Nephron progenitor cell (in vitro differentiated cells): ENCODE measurements around the gene ACSL1.
"Not testable (repeated sequence)": the region's sequence is repeated elsewhere in the genome, so short reads cannot be mapped to it uniquely, and the experiment has no call there.

ENCODE experiments used
- DNase-seq: peaks from one replicate; pipeline ENCODE4 v3.0.0; 2021
- H3K27ac Mint-ChIP-seq: 2 replicates; pipeline ENCODE4 v1.8.0; 2021; ENCODE audit warnings: mild to moderate bottlenecking, moderate library complexity, mixed read lengths
- H3K27me3 Mint-ChIP-seq: 2 replicates; pipeline ENCODE4 v1.8.0; 2021; ENCODE audit warnings: mild to moderate bottlenecking, low read depth, mixed read lengths; ENCODE audit not compliant: poor library complexity
- H3K36me3 Mint-ChIP-seq: 2 replicates; pipeline ENCODE4 v1.8.0; 2021; ENCODE audit warnings: low read depth, mixed read lengths
- H3K4me1 Mint-ChIP-seq: 2 replicates; pipeline ENCODE4 v1.8.0; 2021; ENCODE audit warnings: mixed read lengths
- H3K4me3 Mint-ChIP-seq: 2 replicates; pipeline ENCODE4 v1.8.0; 2021; ENCODE audit warnings: mild to moderate bottlenecking, moderate library complexity, mixed read lengths
- H3K9me3 Mint-ChIP-seq: 2 replicates; pipeline ENCODE4 v1.8.0; 2021; ENCODE audit warnings: mild to moderate bottlenecking, moderate library complexity, mixed read lengths
- CTCF ChIP-seq: fragments of 200-600 bp; sonication (generic); IDR thresholded peaks from 2 replicates; pipeline ENCODE4 v1.5.0; 2021; ENCODE audit warnings: antibody characterized with exemption

The ACSL1 gene

GRCh38 chr4:184790826-184791225 lies 34.9 kb downstream of the ACSL1 start:
- TF ChIP-seq CTCF = no peak
- Mint-ChIP-seq H3K9me3 (no peaks in the 10 kb centered on the region), H3K4me3 (no peak overlapping the region), H3K27ac (no peak overlapping the region), H3K27me3 (peaks cover 22% of the 10 kb centered on the region), H3K4me1 (no peaks in the 10 kb centered on the region), H3K36me3 (no peaks in the 10 kb centered on the region)
- no peak for DNase-seq

GRCh38 chr4:184787766-184788503 lies 37.8 kb downstream of the ACSL1 start:
- DNase-seq = no peak
- no peaks in the 10 kb centered on the region for H3K9me3 Mint-ChIP-seq
- no peaks in the 10 kb centered on the region for H3K4me1 Mint-ChIP-seq
- H3K4me3 Mint-ChIP-seq = no peak overlapping the region
- TF ChIP-seq CTCF = no peak
- H3K27ac Mint-ChIP-seq = no peak overlapping the region
- H3K36me3 Mint-ChIP-seq = no peaks in the 10 kb centered on the region
- peaks cover 20% of the 10 kb centered on the region for H3K27me3 Mint-ChIP-seq

GRCh38 chr4:184785813-184786212 lies 40.0 kb downstream of the ACSL1 start:
- no peaks in the 10 kb centered on the region for H3K36me3 Mint-ChIP-seq
- H3K4me1 Mint-ChIP-seq = no peaks in the 10 kb centered on the region
- H3K27ac Mint-ChIP-seq = no peak overlapping the region
- TF ChIP-seq CTCF = no peak
- no peak for DNase-seq
- H3K9me3 Mint-ChIP-seq = no peaks in the 10 kb centered on the region
- no peak overlapping the region for H3K4me3 Mint-ChIP-seq
- H3K27me3 Mint-ChIP-seq = peaks cover 21% of the 10 kb centered on the region

GRCh38 chr4:184784628-184785257 lies 41.0 kb downstream of the ACSL1 start:
- no peaks in the 10 kb centered on the region for H3K4me1 Mint-ChIP-seq

GRCh38 chr4:184782731-184783373 lies 42.9 kb downstream of the ACSL1 start:
- Mint-ChIP-seq H3K4me3 (no peak overlapping the region), H3K27me3 (peaks cover 22% of the 10 kb centered on the region), H3K4me1 (no peaks in the 10 kb centered on the region), H3K27ac (no peak overlapping the region), H3K36me3 (no peaks in the 10 kb centered on the region), H3K9me3 (peaks cover 5% of the 10 kb centered on the region)
- no peak for TF ChIP-seq CTCF
- DNase-seq = no peak

More at GRCh38 chr4:184784628-184785257, 41.0 kb downstream of the ACSL1 start:
- Mint-ChIP-seq H3K4me3 (no peak overlapping the region), H3K27ac (no peak overlapping the region), H3K36me3 (no peaks in the 10 kb centered on the region), H3K27me3 (peaks cover 19% of the 10 kb centered on the region), H3K9me3 (no peaks in the 10 kb centered on the region)
- no peak for DNase-seq
- TF ChIP-seq CTCF = no peak

- H3K9me3 Mint-ChIP-seq, H3K36me3 Mint-ChIP-seq, H3K4me3 Mint-ChIP-seq, H3K27ac Mint-ChIP-seq, H3K4me1 Mint-ChIP-seq, DNase-seq: not testable (repeated sequence)
- H3K27me3 Mint-ChIP-seq = peaks cover 18% of the 10 kb centered on the region
Measured at GRCh38 chr4:184779160-184779559, 46.6 kb downstream of the ACSL1 start.
